Stimulated activated naive CD8-positive, alpha-beta T cell treated with anti-CD3 and anti-CD28 coated beads, Interleukin-15, amount 100 ng/mL, for 72 hours (primary cell): ENCODE measurements around the gene NKX6-2.
A peak's percentile ranks its signal among the peaks of the same experiment; 100 is the strongest.

Experiments used
- ATAC-seq: fragments of 150-1000 bp; cut with Tn5 transposase; 2 replicates; pipeline ENCODE4 v1.10.0; 2021; ENCODE audit warnings: mild to moderate bottlenecking, moderate library complexity
- DNase-seq, 2 donors: peaks; one replicate each; pipeline ENCODE4 v3.0.0; 2021 to 2022
- H3K27ac Mint-ChIP-seq, 2 donors: one replicate each; pipeline ENCODE4 v1.8.0; 2022; ENCODE audit warnings: mild to moderate bottlenecking in 2 of 2, mixed read lengths in 2 of 2, moderate library complexity in 2 of 2
- H3K27me3 Mint-ChIP-seq: one replicate; pipeline ENCODE4 v1.8.0; 2022; ENCODE audit warnings: mixed read lengths
- H3K4me1 Mint-ChIP-seq: one replicate; pipeline ENCODE4 v1.8.0; 2022; ENCODE audit warnings: mild to moderate bottlenecking, mixed read lengths
- H3K4me3 Mint-ChIP-seq, 2 donors: one replicate each; pipeline ENCODE4 v1.8.0; 2022; ENCODE audit warnings: mild to moderate bottlenecking in 2 of 2, mixed read lengths in 2 of 2, moderate library complexity in 1 of 2
- H3K9me3 Mint-ChIP-seq, 2 donors: one replicate each; pipeline ENCODE4 v1.8.0; 2022; ENCODE audit warnings: mixed read lengths in 2 of 2

NKX6-2 gene

GRCh38 chr10:132816718-132817117 lies 30.8 kb upstream of the NKX6-2 start:
- no peak for DNase-seq
- Mint-ChIP-seq H3K9me3 (no peaks in the 10 kb centered on the region), H3K27me3 (peaks cover 32% of the 10 kb centered on the region), H3K4me1 (no peaks in the 10 kb centered on the region), H3K4me3 (no peak overlapping the region), H3K27ac (peak overlapping the region in 1 of 2 donors; percentile 32)
- ATAC-seq = no peak

- ATAC-seq (no peak), DNase-seq (no peak)
- H3K27ac Mint-ChIP-seq = no peak overlapping the region
- no peaks in the 10 kb centered on the region for H3K9me3 Mint-ChIP-seq
- no peaks in the 10 kb centered on the region for H3K4me1 Mint-ChIP-seq
- no peak overlapping the region for H3K4me3 Mint-ChIP-seq
- H3K27me3 Mint-ChIP-seq = peaks cover 40% of the 10 kb centered on the region
These were observed 29.4 kb upstream of the NKX6-2 start for GRCh38 chr10:132815168-132815857.

- no peaks in the 10 kb centered on the region for H3K4me1 Mint-ChIP-seq
- no peak for DNase-seq
- H3K9me3 Mint-ChIP-seq = no peaks in the 10 kb centered on the region
- peaks cover 40% of the 10 kb centered on the region for H3K27me3 Mint-ChIP-seq
- no peak for ATAC-seq
- no peak overlapping the region for H3K4me3 Mint-ChIP-seq
- no peak overlapping the region for H3K27ac Mint-ChIP-seq
These were observed 28.5 kb upstream of the NKX6-2 start for GRCh38 chr10:132814469-132814856.

GRCh38 chr10:132813560-132814468 lies 27.9 kb upstream of the NKX6-2 start:
- H3K4me3 Mint-ChIP-seq = no peak overlapping the region
- no peaks in the 10 kb centered on the region for H3K9me3 Mint-ChIP-seq
- ATAC-seq = no peak
- no peak for DNase-seq
- no peak overlapping the region for H3K27ac Mint-ChIP-seq
- peaks cover 40% of the 10 kb centered on the region for H3K27me3 Mint-ChIP-seq
- H3K4me1 Mint-ChIP-seq = no peaks in the 10 kb centered on the region

GRCh38 chr10:132813001-132813401 lies 27.1 kb upstream of the NKX6-2 start:
- no peak overlapping the region for H3K4me3 Mint-ChIP-seq
- no peak for DNase-seq

GRCh38 chr10:132812520-132812919 lies 26.6 kb upstream of the NKX6-2 start:
- Mint-ChIP-seq H3K9me3 (no peaks in the 10 kb centered on the region), H3K4me1 (no peaks in the 10 kb centered on the region), H3K27me3 (peaks cover 31% of the 10 kb centered on the region), H3K4me3 (no peak overlapping the region), H3K27ac (no peak overlapping the region)
- DNase-seq (no peak), ATAC-seq (no peak)

More at GRCh38 chr10:132813001-132813401, 27.1 kb upstream of the NKX6-2 start:
- H3K9me3 Mint-ChIP-seq = no peaks in the 10 kb centered on the region
- H3K4me1 Mint-ChIP-seq = no peaks in the 10 kb centered on the region
- H3K27me3 Mint-ChIP-seq = peaks cover 36% of the 10 kb centered on the region
- no peak overlapping the region for H3K27ac Mint-ChIP-seq
- no peak for ATAC-seq

- Mint-ChIP-seq H3K9me3 (no peaks in the 10 kb centered on the region), H3K27ac (no peak overlapping the region), H3K4me3 (no peak overlapping the region), H3K27me3 (peaks cover 26% of the 10 kb centered on the region), H3K4me1 (no peaks in the 10 kb centered on the region)
- DNase-seq (no peak), ATAC-seq (no peak)
These were observed 26.0 kb upstream of the NKX6-2 start for GRCh38 chr10:132811891-132812481.

GRCh38 chr10:132810807-132811700 lies 25.1 kb upstream of the NKX6-2 start:
- H3K9me3 Mint-ChIP-seq = no peaks in the 10 kb centered on the region
- H3K27me3 Mint-ChIP-seq = peaks cover 18% of the 10 kb centered on the region
- no peak overlapping the region for H3K4me3 Mint-ChIP-seq
- no peak for DNase-seq
- no peaks in the 10 kb centered on the region for H3K4me1 Mint-ChIP-seq
- ATAC-seq = no peak
- no peak overlapping the region for H3K27ac Mint-ChIP-seq

- H3K9me3 Mint-ChIP-seq = no peaks in the 10 kb centered on the region
- no peaks in the 10 kb centered on the region for H3K4me1 Mint-ChIP-seq
- no peak overlapping the region for H3K4me3 Mint-ChIP-seq
- H3K27me3 Mint-ChIP-seq = peaks cover 12% of the 10 kb centered on the region
- ATAC-seq (no peak), DNase-seq (no peak)
- no peak overlapping the region for H3K27ac Mint-ChIP-seq
These were observed 24.3 kb upstream of the NKX6-2 start for GRCh38 chr10:132810141-132810806.

GRCh38 chr10:132809232-132810140 lies 23.5 kb upstream of the NKX6-2 start:
- DNase-seq (no peak), ATAC-seq (no peak)
- Mint-ChIP-seq H3K4me3 (no peak overlapping the region), H3K27ac (no peak overlapping the region), H3K27me3 (peaks cover 8% of the 10 kb centered on the region), H3K9me3 (no peaks in the 10 kb centered on the region), H3K4me1 (no peaks in the 10 kb centered on the region)

- ATAC-seq = peak; percentile 18
- Mint-ChIP-seq H3K9me3 (no peaks in the 10 kb centered on the region), H3K4me3 (no peak overlapping the region), H3K27ac (no peak overlapping the region), H3K4me1 (no peaks in the 10 kb centered on the region), H3K27me3 (peaks cover 8% of the 10 kb centered on the region)
- no peak for DNase-seq
These were observed 22.7 kb upstream of the NKX6-2 start for GRCh38 chr10:132808383-132809231.

- Mint-ChIP-seq H3K27ac (no peak overlapping the region), H3K9me3 (no peaks in the 10 kb centered on the region), H3K4me3 (no peak overlapping the region), H3K27me3 (peaks cover 8% of the 10 kb centered on the region), H3K4me1 (no peaks in the 10 kb centered on the region)
- ATAC-seq (no peak), DNase-seq (no peak)
These were observed 21.7 kb upstream of the NKX6-2 start for GRCh38 chr10:132807621-132808049.

GRCh38 chr10:132806561-132807003 lies 20.6 kb upstream of the NKX6-2 start:
- peaks cover 8% of the 10 kb centered on the region for H3K27me3 Mint-ChIP-seq
- no peaks in the 10 kb centered on the region for H3K4me1 Mint-ChIP-seq
- no peak overlapping the region for H3K4me3 Mint-ChIP-seq
- no peak for ATAC-seq
- no peak overlapping the region for H3K27ac Mint-ChIP-seq
- no peaks in the 10 kb centered on the region for H3K9me3 Mint-ChIP-seq
- no peak for DNase-seq
